ENCODE data around the gene VAC14.

VAC14 gene

GRCh38 chr16:70721202-70721963 lies 79.6 kb downstream of the VAC14 start:
- no peak for DNase-seq

GRCh38 chr16:70720425-70721201 lies 80.3 kb downstream of the VAC14 start:
- no peak for DNase-seq

- DNase-seq = no peak
These were observed 83.9 kb downstream of the VAC14 start for GRCh38 chr16:70717065-70717464.

- DNase-seq = no peak
These were observed 85.0 kb downstream of the VAC14 start for GRCh38 chr16:70715860-70716357.

DNA sequence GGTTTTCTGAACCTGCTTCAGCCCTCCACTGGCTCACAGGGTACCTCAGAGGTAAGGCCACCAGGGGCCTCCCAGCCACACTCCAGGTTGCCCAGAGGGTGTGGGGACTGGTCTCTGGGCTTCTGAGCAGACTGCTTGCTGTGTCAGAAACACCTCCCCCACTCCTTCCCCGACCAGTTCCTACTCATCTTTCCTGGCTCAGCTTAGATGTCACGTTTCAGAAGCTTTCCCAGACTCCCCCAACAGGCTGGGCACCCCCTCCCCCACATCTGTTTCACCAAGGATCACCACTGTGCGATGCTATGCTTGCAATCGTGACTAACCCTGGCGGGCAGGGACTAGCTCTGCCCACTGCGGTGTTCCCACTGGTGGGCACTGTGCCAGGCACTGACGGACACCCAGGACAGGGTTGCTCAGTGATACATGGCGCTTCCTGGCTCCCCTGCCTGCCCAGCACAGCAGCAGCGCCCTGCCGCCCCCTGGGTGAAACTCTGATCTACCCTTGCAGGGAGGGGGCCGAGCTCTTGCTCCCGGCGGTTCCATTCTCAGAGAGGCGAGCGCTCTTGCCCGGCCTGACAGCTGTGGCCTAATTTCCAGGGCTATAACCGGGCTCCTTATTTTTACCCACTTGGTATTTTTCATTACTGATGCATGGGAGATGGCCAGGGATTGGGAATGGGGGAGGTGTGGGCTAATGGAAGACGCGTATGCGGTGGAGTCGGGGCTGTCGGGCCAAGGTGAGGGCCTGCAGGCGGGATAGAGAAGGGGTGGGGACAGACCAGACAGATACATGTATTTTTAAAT lies 85.7 kb downstream of the VAC14 start:
- DNase-seq = no peak

GRCh38 chr16:70714581-70715054 lies 86.3 kb downstream of the VAC14 start:
- no peak for DNase-seq

GRCh38 chr16:70713824-70714223 lies 87.1 kb downstream of the VAC14 start:
- DNase-seq = no peak

DNA sequence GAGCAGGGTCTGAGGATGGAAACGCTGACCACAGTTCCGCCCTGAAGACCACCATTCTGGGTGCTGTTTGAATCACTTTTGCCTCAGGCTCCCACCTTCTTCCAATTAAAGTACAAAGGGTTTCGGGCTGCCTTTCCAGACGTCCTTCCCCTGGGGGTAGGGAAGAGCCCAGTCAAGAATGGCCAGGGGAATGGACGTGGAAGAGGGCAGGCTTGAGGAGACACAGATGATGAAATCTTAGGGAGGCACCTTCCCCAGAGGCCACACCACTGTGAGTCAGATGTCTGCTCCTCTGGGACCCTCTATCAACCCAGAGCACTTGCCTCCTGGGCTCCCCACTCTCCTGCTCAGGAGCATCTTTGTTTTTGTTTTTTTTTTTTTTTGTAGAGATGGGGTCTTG lies 87.6 kb downstream of the VAC14 start:
- DNase-seq = no peak

GRCh38 chr16:70712942-70713341 lies 88.0 kb downstream of the VAC14 start:
- no peak for DNase-seq

GRCh38 chr16:70712359-70712758 lies 88.6 kb downstream of the VAC14 start:
- no peak for DNase-seq

- DNase-seq = no peak
These were observed 89.5 kb downstream of the VAC14 start for GRCh38 chr16:70711211-70712031.

DNA sequence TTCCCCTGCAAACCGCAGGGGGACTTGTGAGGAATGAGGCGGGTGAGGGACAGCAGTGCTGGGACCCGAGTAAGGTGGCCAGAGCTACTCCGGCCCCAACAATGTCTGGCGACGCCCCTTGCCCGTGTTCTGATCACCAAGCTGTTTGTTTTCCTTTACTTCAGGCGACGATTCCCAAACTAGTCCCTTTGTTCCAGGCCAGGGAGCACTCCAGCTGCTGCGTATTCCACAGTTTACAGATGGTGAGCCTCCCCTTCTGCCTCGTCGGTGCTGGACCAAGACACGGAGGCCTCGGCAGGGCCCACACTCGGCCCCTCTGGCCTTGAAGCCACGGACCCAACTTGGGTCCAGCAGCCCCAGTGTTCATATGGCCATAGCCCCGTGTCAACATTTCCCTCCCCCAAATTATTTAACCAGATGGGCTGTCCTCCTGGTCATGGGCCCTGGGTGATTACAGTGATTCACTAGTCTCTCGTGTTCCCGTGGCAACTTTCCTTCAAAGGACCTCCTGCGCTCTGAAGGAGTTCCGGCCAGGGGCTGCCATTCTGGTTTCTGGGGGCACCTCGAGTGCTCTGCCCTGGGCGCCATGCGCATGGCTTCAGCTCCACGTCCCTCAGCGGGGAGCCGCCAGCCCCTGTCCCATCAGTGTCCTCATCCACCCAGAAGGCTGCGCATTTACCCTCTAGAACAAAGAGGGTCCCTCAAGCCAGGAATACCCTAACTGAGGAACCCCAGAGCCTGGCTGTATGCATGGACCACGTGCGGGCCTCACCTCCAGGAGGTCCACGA lies 90.3 kb downstream of the VAC14 start:
- DNase-seq = no peak

DNA sequence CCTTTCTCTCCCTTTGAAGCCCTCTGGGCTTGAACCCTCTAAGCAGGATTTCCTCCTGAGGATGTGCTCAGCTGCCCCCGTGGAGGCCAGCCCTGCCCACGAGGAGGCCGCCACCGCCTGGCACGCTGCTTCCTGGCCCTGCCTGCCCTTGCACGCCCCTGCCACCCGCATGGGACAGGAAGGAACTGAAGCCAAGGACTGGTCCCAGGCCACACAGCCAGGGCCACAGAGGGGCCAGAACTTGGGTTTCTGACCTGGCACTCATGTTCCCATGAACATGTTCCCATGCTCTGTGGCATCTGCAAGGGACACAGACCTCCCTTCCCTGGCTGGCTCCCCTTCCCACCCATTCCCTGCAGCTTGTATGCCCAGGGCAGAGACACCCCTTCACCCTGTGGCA lies 91.0 kb downstream of the VAC14 start:
- no peak for DNase-seq

GRCh38 chr16:70709457-70709856 lies 91.5 kb downstream of the VAC14 start:
- DNase-seq = no peak

DNA sequence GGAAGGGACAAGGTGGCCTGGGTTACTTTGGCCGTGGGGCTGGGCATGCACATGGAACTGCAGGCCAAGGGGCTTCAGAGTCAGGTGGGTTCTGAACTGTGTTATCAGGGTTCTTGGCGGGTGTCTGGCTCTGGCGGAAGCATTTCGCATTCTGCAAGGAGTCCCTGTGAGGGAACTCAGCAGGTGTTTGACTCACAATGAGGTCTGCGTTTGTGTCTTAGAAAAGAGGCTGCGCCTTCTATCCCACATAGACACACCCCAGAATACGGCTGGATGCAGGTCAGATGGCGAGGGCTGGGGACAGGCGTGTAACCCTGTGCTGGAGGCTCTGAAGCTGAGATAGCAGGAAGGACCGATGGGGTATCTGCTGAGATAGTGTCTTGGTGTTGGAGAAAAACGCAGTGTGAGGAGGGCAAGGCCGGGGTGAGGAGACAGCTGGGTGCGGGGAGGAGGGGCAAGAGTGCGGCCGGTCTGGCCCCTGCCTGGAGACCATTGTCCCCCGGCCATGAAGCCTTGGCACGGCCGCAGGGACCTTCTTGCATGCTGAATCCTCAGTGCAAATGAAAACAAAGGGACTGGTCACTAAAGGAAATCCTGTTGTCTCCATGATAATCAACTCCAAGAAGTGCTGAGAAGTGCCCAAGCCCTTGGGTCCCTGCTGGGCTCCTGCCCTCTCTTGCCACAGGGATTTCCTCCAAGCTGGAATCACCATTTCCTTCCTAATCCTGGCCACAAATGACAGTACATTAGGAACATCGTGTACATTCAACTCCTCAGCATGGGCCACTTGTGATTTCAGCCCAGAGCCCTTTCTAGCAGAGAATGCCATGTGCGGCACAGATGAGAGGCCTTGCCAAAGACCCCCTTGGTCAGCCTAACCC lies 92.4 kb downstream of the VAC14 start:
- DNase-seq = no peak

- DNase-seq = no peak
These were observed 94.0 kb downstream of the VAC14 start for GRCh38 chr16:70706948-70707465.

- DNase-seq = no peak
These were observed 95.9 kb downstream of the VAC14 start for GRCh38 chr16:70705056-70705455.

- DNase-seq = no peak
These were observed 96.4 kb downstream of the VAC14 start for GRCh38 chr16:70704586-70704985.

- DNase-seq = no peak
These were observed 97.0 kb downstream of the VAC14 start for GRCh38 chr16:70703835-70704381.

Data from CD4-positive, alpha-beta T cell treated with Interleukin-4 for 4 hours (primary cell).